ENCODE data around the gene CBX2.

Gene CBX2

GRCh38 chr17:79777894-79778503 is at the start of gene CBX2:
TSS of gene CBX2 (plus strand) at chr17:79778148. CDS start at chr17:79778236, 88 bp downstream.
- DNase-seq: peak; percentile 56

- DNase-seq: peak; percentile 93
Observed at GRCh38 chr17:79728169-79728907, 49.6 kb upstream of the CBX2 start.

- no peak for DNase-seq
Observed at GRCh38 chr17:79728908-79729471, 49.0 kb upstream of the CBX2 start.

GRCh38 chr17:79729761-79730160 is 48.2 kb upstream of the CBX2 start:
- no peak for DNase-seq

GRCh38 chr17:79730437-79730768 is 47.5 kb upstream of the CBX2 start:
- DNase-seq: no peak

- DNase-seq: no peak
Observed at GRCh38 chr17:79730769-79731483, 47.0 kb upstream of the CBX2 start, which contains the start of gene ENPP7. TSS of gene ENPP7 (plus strand) at chr17:79730943. CDS start at chr17:79731140, 197 bp downstream.

- DNase-seq: no peak
Observed at GRCh38 chr17:79732254-79732653, 45.7 kb upstream of the CBX2 start.

- DNase-seq: no peak
Observed at GRCh38 chr17:79732804-79733691, 44.9 kb upstream of the CBX2 start.

- DNase-seq: no peak
Observed at GRCh38 chr17:79733692-79734070, 44.3 kb upstream of the CBX2 start.

- no peak for DNase-seq
Observed at GRCh38 chr17:79735096-79735495, 42.9 kb upstream of the CBX2 start.

- no peak for DNase-seq
Observed at GRCh38 chr17:79737046-79737921, 40.7 kb upstream of the CBX2 start.

- no peak for DNase-seq
Observed at GRCh38 chr17:79737922-79738578, 39.9 kb upstream of the CBX2 start.

- DNase-seq: no peak
Observed at GRCh38 chr17:79738643-79739042, 39.3 kb upstream of the CBX2 start.

- no peak for DNase-seq
Observed at GRCh38 chr17:79739148-79740062, 38.5 kb upstream of the CBX2 start.

GRCh38 chr17:79740413-79740812 is 37.5 kb upstream of the CBX2 start:
- DNase-seq: no peak

- DNase-seq: no peak
Observed at GRCh38 chr17:79741401-79741750, 36.6 kb upstream of the CBX2 start.

- DNase-seq: peak; percentile 51
Observed at GRCh38 chr17:79741751-79742588, 36.0 kb upstream of the CBX2 start.

GRCh38 chr17:79742589-79742918 is 35.4 kb upstream of the CBX2 start:
- DNase-seq: no peak

- no peak for DNase-seq
Observed at GRCh38 chr17:79742951-79743476, 34.9 kb upstream of the CBX2 start.
